ENCODE measurements around the gene RAB22A. TPM values are rescaled to one million over a fixed set of nuclear protein-coding genes. Genes with fewer than 3 reads are reported as not detected.

Gene RAB22A
- total RNA-seq, 1 experiment from 2014 or later: 9.9 TPM

DNA sequence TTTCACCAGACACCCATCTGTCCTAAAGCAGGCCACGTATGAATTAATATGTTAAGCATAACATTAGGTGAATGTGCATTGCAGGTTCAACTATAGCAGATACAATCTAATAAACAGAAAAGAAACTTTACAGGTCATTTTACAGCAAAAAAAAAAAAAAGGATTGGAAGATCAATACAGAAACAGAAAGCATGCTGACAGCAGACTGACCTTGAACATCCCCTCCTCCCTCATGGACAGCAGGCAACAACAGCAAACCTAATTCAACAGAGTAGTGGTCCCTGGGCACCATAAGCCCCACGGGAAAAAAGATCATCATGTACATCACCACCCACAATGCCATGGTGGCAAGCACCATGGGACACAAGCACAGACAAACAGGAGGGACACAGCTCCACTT, 12.1 kb upstream of the RAB22A start:
- Histone ChIP-seq H3K27ac (ENCODE audit: low read depth, low read length) (no peak overlapping the region), H3K9me2 (ENCODE audit: insufficient read depth) (no peaks in the 10 kb centered on the region), H3K4me2 (ENCODE audit: low read length) (no peak overlapping the region), H3K36me3 (ENCODE audit: control insufficient read depth in 1 of 2, insufficient read depth in 2 of 2, low read length in 2 of 2) (no peaks in the 10 kb centered on the region), H4K20me1 (ENCODE audit: insufficient read depth) (no peaks in the 10 kb centered on the region), H2AFZ (ENCODE audit: low read depth, low read length, poor library complexity, severe bottlenecking) (no peak overlapping the region), H3K9me3 (ENCODE audit: control insufficient read depth in 1 of 2, insufficient read depth in 1 of 2, low read depth in 1 of 2, low read length in 2 of 2) (no peaks in the 10 kb centered on the region), H3K9ac (ENCODE audit: low read length) (no peak overlapping the region), H3K4me1 (ENCODE audit: control insufficient read depth in 1 of 2, insufficient read depth in 2 of 2, low read length in 2 of 2) (no peaks in the 10 kb centered on the region), H3K4me3 (replicated peaks in 1 of 2; ENCODE audit: low read depth in 1 of 2, low read length in 2 of 2) (no peak overlapping the region), H3K79me2 (ENCODE audit: insufficient read depth, low read length) (no peaks in the 10 kb centered on the region), H3K27me3 (ENCODE audit: insufficient read depth, low read length) (no peaks in the 10 kb centered on the region)
- no TSS peak for BruUV-seq (replicated peaks)
- RAD21 ChIA-PET (ENCODE audit: low non-redundant PET in 1 of 2, low total read pairs in 2 of 2, uncharacterized antibody in 2 of 2, unreplicated experiment in 2 of 2): no interaction called here
- DNase-seq (ENCODE audit: low read depth, low spot score) (no peak), ATAC-seq (no peak)
- POLR2A ChIA-PET: no interaction called here
- CTCF ChIA-PET: no interaction called here
- no peak for TF ChIP-seq YY1 (IDR thresholded peaks at IDR 0.05; ENCODE audit: extremely low read depth, insufficient replicate concordance, low read depth, low read length)
- no peak for TF ChIP-seq CEBPB (IDR thresholded peaks at IDR 0.05; ENCODE audit: low read depth)
- no peak for TF ChIP-seq SP1 (IDR thresholded peaks at IDR 0.05; ENCODE audit: low read depth)
- TF ChIP-seq TCF7L2 (IDR thresholded peaks at IDR 0.05; ENCODE audit: borderline replicate concordance, extremely low read depth, insufficient read depth, insufficient read length): no peak
- intact Hi-C loops (cut with micrococcal nuclease): no loop called here

DNA sequence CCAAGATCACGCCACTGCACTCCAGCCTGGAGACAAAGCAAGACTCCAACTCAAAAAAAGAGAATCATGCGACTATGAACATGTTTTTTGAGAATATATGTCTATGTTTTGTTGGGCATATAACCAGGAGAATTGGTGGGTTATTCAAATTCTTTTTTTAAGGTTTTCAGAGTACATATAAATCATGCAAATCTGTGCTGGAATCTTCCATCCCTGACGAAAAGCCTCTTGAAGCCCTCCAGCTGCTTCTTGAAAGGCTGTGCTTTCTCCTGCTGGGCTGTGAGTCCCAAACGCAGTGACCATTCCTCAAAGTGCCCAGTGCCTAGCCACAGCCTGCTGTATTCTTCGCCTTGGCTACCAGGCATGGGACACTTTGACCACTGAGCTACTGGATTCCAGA, 9.2 kb upstream of the RAB22A start:
- RAD21 ChIA-PET (ENCODE audit: low non-redundant PET in 1 of 2, low total read pairs in 2 of 2, uncharacterized antibody in 2 of 2, unreplicated experiment in 2 of 2): no interaction called here
- intact Hi-C loops (cut with micrococcal nuclease): no loop called here
- Histone ChIP-seq H3K36me3 (ENCODE audit: control insufficient read depth in 1 of 2, insufficient read depth in 2 of 2, low read length in 2 of 2) (no peaks in the 10 kb centered on the region), H3K9me2 (ENCODE audit: insufficient read depth) (no peaks in the 10 kb centered on the region), H3K9ac (ENCODE audit: low read length) (no peak overlapping the region), H3K4me3 (replicated peaks in 1 of 2; ENCODE audit: low read depth in 1 of 2, low read length in 2 of 2) (no peak overlapping the region), H4K20me1 (ENCODE audit: insufficient read depth) (no peaks in the 10 kb centered on the region), H3K27ac (ENCODE audit: low read depth, low read length) (no peak overlapping the region), H3K4me1 (ENCODE audit: control insufficient read depth in 1 of 2, insufficient read depth in 2 of 2, low read length in 2 of 2) (peaks cover 0 to 8% of the 10 kb centered on the region in 2 experiments; a peak in 1 of 4 replicates), H3K9me3 (ENCODE audit: control insufficient read depth in 1 of 2, insufficient read depth in 1 of 2, low read depth in 1 of 2, low read length in 2 of 2) (no peaks in the 10 kb centered on the region), H3K79me2 (ENCODE audit: insufficient read depth, low read length) (no peaks in the 10 kb centered on the region), H3K4me2 (ENCODE audit: low read length) (no peak overlapping the region), H3K27me3 (ENCODE audit: insufficient read depth, low read length) (no peaks in the 10 kb centered on the region), H2AFZ (ENCODE audit: low read depth, low read length, poor library complexity, severe bottlenecking) (no peak overlapping the region)
- POLR2A ChIA-PET: no interaction called here
- no peak for ATAC-seq
- CTCF ChIA-PET: no interaction called here
- no peak for DNase-seq (ENCODE audit: low read depth, low spot score)
- BruUV-seq (replicated peaks): no TSS peak
- no peak for TF ChIP-seq SRF (IDR thresholded peaks at IDR 0.05; ENCODE audit: low read depth)
- TF ChIP-seq RAD21 (IDR thresholded peaks at IDR 0.05; ENCODE audit: low read depth): no peak
- no peak for TF ChIP-seq CBX3 (IDR thresholded peaks at IDR 0.05; ENCODE audit: low read depth)
- TF ChIP-seq ELF1 (IDR thresholded peaks at IDR 0.05; ENCODE audit: borderline replicate concordance, low read depth): no peak
- TF ChIP-seq ZFX (IDR thresholded peaks at IDR 0.05): no peak
- TF ChIP-seq CEBPB (IDR thresholded peaks at IDR 0.05; ENCODE audit: low read depth): no peak
- no peak for TF ChIP-seq POLR2AphosphoS5 (IDR thresholded peaks at IDR 0.05; ENCODE audit: low read depth, low read length)
- no peak for TF ChIP-seq POLR2A (IDR thresholded peaks at IDR 0.05; ENCODE audit: borderline replicate concordance, extremely low read depth, insufficient read depth, insufficient read length)
- TF ChIP-seq YY1 (IDR thresholded peaks at IDR 0.05; ENCODE audit: extremely low read depth, insufficient replicate concordance, low read depth, low read length): no peak
- TF ChIP-seq, protein P1, sequence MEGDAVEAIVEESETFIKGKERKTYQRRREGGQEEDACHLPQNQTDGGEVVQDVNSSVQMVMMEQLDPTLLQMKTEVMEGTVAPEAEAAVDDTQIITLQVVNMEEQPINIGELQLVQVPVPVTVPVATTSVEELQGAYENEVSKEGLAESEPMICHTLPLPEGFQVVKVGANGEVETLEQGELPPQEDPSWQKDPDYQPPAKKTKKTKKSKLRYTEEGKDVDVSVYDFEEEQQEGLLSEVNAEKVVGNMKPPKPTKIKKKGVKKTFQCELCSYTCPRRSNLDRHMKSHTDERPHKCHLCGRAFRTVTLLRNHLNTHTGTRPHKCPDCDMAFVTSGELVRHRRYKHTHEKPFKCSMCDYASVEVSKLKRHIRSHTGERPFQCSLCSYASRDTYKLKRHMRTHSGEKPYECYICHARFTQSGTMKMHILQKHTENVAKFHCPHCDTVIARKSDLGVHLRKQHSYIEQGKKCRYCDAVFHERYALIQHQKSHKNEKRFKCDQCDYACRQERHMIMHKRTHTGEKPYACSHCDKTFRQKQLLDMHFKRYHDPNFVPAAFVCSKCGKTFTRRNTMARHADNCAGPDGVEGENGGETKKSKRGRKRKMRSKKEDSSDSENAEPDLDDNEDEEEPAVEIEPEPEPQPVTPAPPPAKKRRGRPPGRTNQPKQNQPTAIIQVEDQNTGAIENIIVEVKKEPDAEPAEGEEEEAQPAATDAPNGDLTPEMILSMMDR (IDR thresholded peaks at IDR 0.05 in 2 of 3, conservative IDR thresholded peaks at IDR 0.05 in 1 of 3; ENCODE audit: borderline replicate concordance in 1 of 3, insufficient read depth in 1 of 3, low read depth in 2 of 3, low read length in 2 of 3): no peak
- no peak for TF ChIP-seq EZH2phosphoT487 (IDR thresholded peaks at IDR 0.05; ENCODE audit: borderline replicate concordance)
- TF ChIP-seq EZH2 (IDR thresholded peaks at IDR 0.05): no peak
- TF ChIP-seq ZNF274 (IDR thresholded peaks at IDR 0.05; ENCODE audit: low read depth, low read length): no peak
- TF ChIP-seq SP1 (IDR thresholded peaks at IDR 0.05; ENCODE audit: low read depth): no peak
- TF ChIP-seq FOSL1 (IDR thresholded peaks at IDR 0.05; ENCODE audit: low read depth): no peak
- TF ChIP-seq, protein P2, sequence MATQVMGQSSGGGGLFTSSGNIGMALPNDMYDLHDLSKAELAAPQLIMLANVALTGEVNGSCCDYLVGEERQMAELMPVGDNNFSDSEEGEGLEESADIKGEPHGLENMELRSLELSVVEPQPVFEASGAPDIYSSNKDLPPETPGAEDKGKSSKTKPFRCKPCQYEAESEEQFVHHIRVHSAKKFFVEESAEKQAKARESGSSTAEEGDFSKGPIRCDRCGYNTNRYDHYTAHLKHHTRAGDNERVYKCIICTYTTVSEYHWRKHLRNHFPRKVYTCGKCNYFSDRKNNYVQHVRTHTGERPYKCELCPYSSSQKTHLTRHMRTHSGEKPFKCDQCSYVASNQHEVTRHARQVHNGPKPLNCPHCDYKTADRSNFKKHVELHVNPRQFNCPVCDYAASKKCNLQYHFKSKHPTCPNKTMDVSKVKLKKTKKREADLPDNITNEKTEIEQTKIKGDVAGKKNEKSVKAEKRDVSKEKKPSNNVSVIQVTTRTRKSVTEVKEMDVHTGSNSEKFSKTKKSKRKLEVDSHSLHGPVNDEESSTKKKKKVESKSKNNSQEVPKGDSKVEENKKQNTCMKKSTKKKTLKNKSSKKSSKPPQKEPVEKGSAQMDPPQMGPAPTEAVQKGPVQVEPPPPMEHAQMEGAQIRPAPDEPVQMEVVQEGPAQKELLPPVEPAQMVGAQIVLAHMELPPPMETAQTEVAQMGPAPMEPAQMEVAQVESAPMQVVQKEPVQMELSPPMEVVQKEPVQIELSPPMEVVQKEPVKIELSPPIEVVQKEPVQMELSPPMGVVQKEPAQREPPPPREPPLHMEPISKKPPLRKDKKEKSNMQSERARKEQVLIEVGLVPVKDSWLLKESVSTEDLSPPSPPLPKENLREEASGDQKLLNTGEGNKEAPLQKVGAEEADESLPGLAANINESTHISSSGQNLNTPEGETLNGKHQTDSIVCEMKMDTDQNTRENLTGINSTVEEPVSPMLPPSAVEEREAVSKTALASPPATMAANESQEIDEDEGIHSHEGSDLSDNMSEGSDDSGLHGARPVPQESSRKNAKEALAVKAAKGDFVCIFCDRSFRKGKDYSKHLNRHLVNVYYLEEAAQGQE (IDR thresholded peaks at IDR 0.05; ENCODE audit: low read depth): no peak

Data from HCT116 (cell line).